GM12878 (cell line): ENCODE results near the gene SUPT4H1. TPM values are rescaled to one million over a fixed set of nuclear protein-coding genes. Genes with fewer than 3 reads are reported as not detected.

ENCODE experiments used
- ATAC-seq: fragments of 200-7000 bp; cut with Tn5 transposase; 3 replicates; pipeline ENCODE4 v1.9.1; 2020; ENCODE audit warnings: mild to moderate bottlenecking, moderate library complexity
- BruUV-seq: library from RNA; stranded (reverse); fragments of 400-500 nt; replicated peaks from 2 replicates; lab custom pipeline; 2021; lab: Mats Ljungman, UMichigan
- CTCF ChIA-PET: fragments of 300-600 bp; sonication (Branson Sonifier 250); formaldehyde crosslinking; extraction: SDS; loops from one replicate; lab custom pipeline; 2021; ENCODE audit warnings: inconsistent platforms; lab: Yijun Ruan, JAX
- POLR2A ChIA-PET: fragments of 350-600 bp; formaldehyde crosslinking; extraction: SDS; loops from one replicate; lab custom pipeline; 2021; ENCODE audit warnings: inconsistent platforms; lab: Charles Lee
- RAD21 ChIA-PET: fragments of 300-600 bp; sonication (Branson Sonifier 250); formaldehyde crosslinking; loops from one replicate; lab custom pipeline; 2023; ENCODE audit warnings: antibody characterized with exemption; ENCODE audit not compliant: unreplicated experiment; lab: Charles Lee
- SMC1A ChIA-PET: fragments of 300-600 bp; sonication (Branson Sonifier 250); formaldehyde crosslinking; loops from one replicate; lab custom pipeline; 2023; ENCODE audit not compliant: unreplicated experiment, uncharacterized antibody; lab: Charles Lee
- DNase-seq: peaks from one replicate; pipeline ENCODE4 v3.0.0-alpha.2; 2011; ENCODE audit warnings: low read depth, low spot score
- FAIRE-seq: peaks from 3 replicates; lab custom pipeline; 2011; peaks lifted over from hg19 to GRCh38; lab: Jason Lieb, UNC
- H2AFZ ChIP-seq: 2 replicates; pipeline ENCODE4 v1.6.0; 2011; ENCODE audit warnings: low read depth, low read length, control low read depth; ENCODE audit not compliant: control insufficient read depth
- H3K27ac ChIP-seq: 2 replicates; pipeline ENCODE4 v1.5.1; 2011; ENCODE audit warnings: control low read depth; ENCODE audit not compliant: control insufficient read depth, insufficient read depth
- H3K27me3 ChIP-seq, 2 experiments: replicated peaks in 1 of 2; 2 replicates each; pipeline versions ENCODE4 v1.6.0 to v1.6.1; 2011; ENCODE audit warnings: low read length in 1 of 2; ENCODE audit not compliant: control insufficient read depth in 2 of 2, insufficient read depth in 2 of 2
- H3K36me3 ChIP-seq, 2 experiments: 2 replicates each; pipeline ENCODE4 v1.5.1; 2011; ENCODE audit warnings: low read length in 1 of 2; ENCODE audit not compliant: control insufficient read depth in 2 of 2, insufficient read depth in 2 of 2
- H3K4me1 ChIP-seq: 2 replicates; pipeline ENCODE4 v1.6.1; 2011; ENCODE audit warnings: mild to moderate bottlenecking, low read length, moderate library complexity, mixed read lengths; ENCODE audit not compliant: control insufficient read depth, insufficient read depth
- H3K4me2 ChIP-seq: 2 replicates; pipeline ENCODE4 v1.6.0; 2011; ENCODE audit warnings: control low read depth; ENCODE audit not compliant: control insufficient read depth, insufficient read depth
- H3K4me3 ChIP-seq: fragments of 200-600 bp; sonication (generic); 2 replicates; pipeline ENCODE4 v1.5.1; 2016
- H3K79me2 ChIP-seq: 2 replicates; pipeline ENCODE4 v1.6.0; 2011; ENCODE audit warnings: low read length; ENCODE audit not compliant: control insufficient read depth, insufficient read depth
- H3K9ac ChIP-seq: 2 replicates; pipeline ENCODE4 v1.8.0; 2011; ENCODE audit warnings: low read length, control low read depth, mixed read lengths; ENCODE audit not compliant: control insufficient read depth, insufficient read depth
- H3K9me3 ChIP-seq: replicated peaks from 3 replicates; pipeline ENCODE4 v1.5.1; 2011; ENCODE audit warnings: mild to moderate bottlenecking, low read length; ENCODE audit not compliant: control insufficient read depth, insufficient read depth
- H4K20me1 ChIP-seq: 2 replicates; pipeline ENCODE4 v1.6.0; 2011; ENCODE audit not compliant: control insufficient read depth, insufficient read depth
- BACH1 ChIP-seq: fragments of 450-650 bp; IDR thresholded peaks from 2 replicates; pipeline ENCODE4 v1.6.1; 2017; ENCODE audit warnings: mild to moderate bottlenecking, borderline replicate concordance
- CHD4 ChIP-seq: fragments of 200-600 bp; sonication (generic); IDR thresholded peaks from 2 replicates; pipeline ENCODE4 v1.6.1; 2016; ENCODE audit warnings: mild to moderate bottlenecking
- ESRRA ChIP-seq: IDR thresholded peaks from 2 replicates; pipeline ENCODE4 v1.6.1; 2012; ENCODE audit warnings: mild to moderate bottlenecking, low read length, improper control_type of control experiment
- KAT2A ChIP-seq: conservative IDR thresholded peaks from 2 replicates; pipeline ENCODE4 v1.6.1; 2011; ENCODE audit warnings: low read depth, low read length; ENCODE audit not compliant: control insufficient read depth
- PAX5 ChIP-seq: IDR thresholded peaks from 2 replicates; pipeline ENCODE4 v1.6.1; 2011; ENCODE audit warnings: low read depth, low read length, borderline replicate concordance
- RAD21 ChIP-seq: IDR thresholded peaks from 2 replicates; pipeline ENCODE4 v1.6.1; 2011; ENCODE audit warnings: mild to moderate bottlenecking, low read depth, low read length, moderate library complexity; ENCODE audit not compliant: insufficient read depth
- WGBS: methylation state at CpG from one replicate; pipeline ENCODE4 v1.1.6; 2016; ENCODE audit warnings: low lambda C conversion rate; ENCODE audit not compliant: insufficient replicate concordance, insufficient coverage; ENCODE audit errors: missing lambda C conversion rate; 5-methylcytosine and 5-hydroxymethylcytosine counted together
- in situ Hi-C: fragments of 300-500 bp; cut with MboI; formaldehyde crosslinking; loops from 9 replicates; pipeline ENCODE4 v1.14.3; 2018; ENCODE audit warnings: mixed read lengths
- intact Hi-C: fragments of 100-400 bp; cut with micrococcal nuclease; formaldehyde crosslinking; loops from one replicate; pipeline ENCODE4 v1.14.2; 2022; ENCODE audit not compliant: unreplicated experiment
- polyA plus RNA-seq, 11 experiments: library from polyadenylated mRNA; depleted of rRNA in 4 of 11; unstranded in 6 of 11; stranded (reverse) in 5 of 11; fragments of >200 nt; fragmentation: Nextera tagmentation in 4 of 11; fragmentation: Illumina TruSeq in 1 of 11; extraction: Ambion mirVana in 4 of 11; extraction: Trizol in 1 of 11; gene quantifications; 1 replicate in 1 of 11; 2 replicates in 10 of 11; pipeline versions ENCODE4 v1.2.1 to v1.2.3, GENCODE V29; 2011 to 2016; ENCODE audit warnings: inconsistent platforms in 2 of 11, missing spikeins in 2 of 11, low read depth in 1 of 11
- total RNA-seq, 4 experiments: library from RNA; depleted of rRNA in 3 of 4; stranded (reverse); fragments of >200 nt in 3 of 4; fragmentation: Illumina TruSeq in 1 of 4; extraction: Trizol in 1 of 4; gene quantifications; 2 replicates each; pipeline versions ENCODE4 v1.2.1 to v1.2.3, GENCODE V29; 2013 to 2021
- TF ChIP-seq, protein P1 (sequence below): IDR thresholded peaks from 2 replicates; pipeline ENCODE4 v1.6.1; 2012; ENCODE audit warnings: low read depth, low read length, improper control_type of control experiment
- TF ChIP-seq, protein P2 (sequence below): fragments of 450-650 bp; formaldehyde crosslinking; IDR thresholded peaks from 2 replicates; pipeline ENCODE4 v1.4.0; 2020; ENCODE audit warnings: mild to moderate bottlenecking, moderate library complexity

Gene SUPT4H1
- total and polyA plus RNA-seq, 10 of the 15 experiments (the other 5 are each of a cell fraction or from before 2014, with no cell fraction given): 83.8 to 293 (median 128) TPM

DNA sequence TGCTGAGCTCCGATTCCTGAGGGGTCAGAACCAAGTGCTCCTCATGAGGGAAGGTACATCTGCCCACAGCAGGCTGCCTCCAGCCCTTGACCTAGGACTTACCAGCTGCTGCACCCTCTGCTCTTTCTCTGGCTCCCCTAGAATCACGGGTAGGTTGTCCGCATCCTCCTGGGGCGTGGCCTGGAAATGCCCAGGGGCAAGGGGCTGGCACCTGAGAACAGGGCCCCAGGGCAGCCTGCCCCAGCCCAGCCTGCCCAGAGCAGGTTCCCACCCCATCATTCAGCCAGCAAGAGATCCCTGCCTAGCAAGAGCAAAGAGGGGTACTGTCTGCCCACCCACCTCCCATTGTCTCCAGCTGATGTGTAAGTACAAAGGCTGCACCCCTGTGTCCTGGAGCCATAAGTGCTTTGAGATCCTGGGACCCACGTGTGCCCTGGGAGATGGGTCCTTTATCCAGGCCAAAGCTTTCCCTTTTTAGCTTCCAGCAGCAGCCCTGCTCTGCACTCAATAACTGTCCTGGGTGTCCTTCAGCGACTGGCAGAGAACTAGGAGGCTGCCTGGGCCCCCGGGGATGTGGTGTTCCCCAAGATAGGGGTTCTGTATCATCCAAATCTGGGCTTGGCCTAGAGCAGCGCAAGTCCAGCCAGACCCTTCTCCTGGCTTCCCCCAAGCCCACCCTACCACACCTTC is 28.5 kb downstream of the SUPT4H1 start:
- WGBS: 61% methylated on average over 8 of the region's 8 CpGs
- FAIRE-seq: no peak
- H3K36me3 ChIP-seq: peaks cover 0 to 2% of the 10 kb centered on the region in 2 experiments; a peak in 1 of 4 replicates
- H3K4me2 ChIP-seq: no peak overlapping the region
- no peak overlapping the region for H3K9ac ChIP-seq
- BruUV-seq: no TSS peak
- no peak overlapping the region for H2AFZ ChIP-seq
- H4K20me1 ChIP-seq: no peaks in the 10 kb centered on the region
- H3K27me3 ChIP-seq: no peaks in the 10 kb centered on the region; a peak in 1 of 4 replicates
- no peak overlapping the region for H3K27ac ChIP-seq
- no peak overlapping the region for H3K4me3 ChIP-seq
- POLR2A ChIA-PET: interaction anchor here (0.8 to 8.4 kb wide), 5 partner anchors 16 to 679 kb away, joined by 3 to 77 read pairs (median 9); partner anchors contain the start of gene RNF43
- SMC1A ChIA-PET: interaction anchor here (0.7 to 12.9 kb wide), 4 partner anchors 11 to 104 kb away, joined by 3 to 249 read pairs (median 3); no protein-coding TSS in a partner anchor
- in situ Hi-C loops: no loop called here
- peaks cover 7% of the 10 kb centered on the region for H3K79me2 ChIP-seq
- TF ChIP-seq, protein P1, sequence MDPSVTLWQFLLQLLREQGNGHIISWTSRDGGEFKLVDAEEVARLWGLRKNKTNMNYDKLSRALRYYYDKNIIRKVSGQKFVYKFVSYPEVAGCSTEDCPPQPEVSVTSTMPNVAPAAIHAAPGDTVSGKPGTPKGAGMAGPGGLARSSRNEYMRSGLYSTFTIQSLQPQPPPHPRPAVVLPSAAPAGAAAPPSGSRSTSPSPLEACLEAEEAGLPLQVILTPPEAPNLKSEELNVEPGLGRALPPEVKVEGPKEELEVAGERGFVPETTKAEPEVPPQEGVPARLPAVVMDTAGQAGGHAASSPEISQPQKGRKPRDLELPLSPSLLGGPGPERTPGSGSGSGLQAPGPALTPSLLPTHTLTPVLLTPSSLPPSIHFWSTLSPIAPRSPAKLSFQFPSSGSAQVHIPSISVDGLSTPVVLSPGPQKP: no peak
- TF ChIP-seq KAT2A (no peak), RAD21 (no peak), ESRRA (no peak), PAX5 (no peak), BACH1 (no peak), CHD4 (no peak)
- TF ChIP-seq, protein P2, sequence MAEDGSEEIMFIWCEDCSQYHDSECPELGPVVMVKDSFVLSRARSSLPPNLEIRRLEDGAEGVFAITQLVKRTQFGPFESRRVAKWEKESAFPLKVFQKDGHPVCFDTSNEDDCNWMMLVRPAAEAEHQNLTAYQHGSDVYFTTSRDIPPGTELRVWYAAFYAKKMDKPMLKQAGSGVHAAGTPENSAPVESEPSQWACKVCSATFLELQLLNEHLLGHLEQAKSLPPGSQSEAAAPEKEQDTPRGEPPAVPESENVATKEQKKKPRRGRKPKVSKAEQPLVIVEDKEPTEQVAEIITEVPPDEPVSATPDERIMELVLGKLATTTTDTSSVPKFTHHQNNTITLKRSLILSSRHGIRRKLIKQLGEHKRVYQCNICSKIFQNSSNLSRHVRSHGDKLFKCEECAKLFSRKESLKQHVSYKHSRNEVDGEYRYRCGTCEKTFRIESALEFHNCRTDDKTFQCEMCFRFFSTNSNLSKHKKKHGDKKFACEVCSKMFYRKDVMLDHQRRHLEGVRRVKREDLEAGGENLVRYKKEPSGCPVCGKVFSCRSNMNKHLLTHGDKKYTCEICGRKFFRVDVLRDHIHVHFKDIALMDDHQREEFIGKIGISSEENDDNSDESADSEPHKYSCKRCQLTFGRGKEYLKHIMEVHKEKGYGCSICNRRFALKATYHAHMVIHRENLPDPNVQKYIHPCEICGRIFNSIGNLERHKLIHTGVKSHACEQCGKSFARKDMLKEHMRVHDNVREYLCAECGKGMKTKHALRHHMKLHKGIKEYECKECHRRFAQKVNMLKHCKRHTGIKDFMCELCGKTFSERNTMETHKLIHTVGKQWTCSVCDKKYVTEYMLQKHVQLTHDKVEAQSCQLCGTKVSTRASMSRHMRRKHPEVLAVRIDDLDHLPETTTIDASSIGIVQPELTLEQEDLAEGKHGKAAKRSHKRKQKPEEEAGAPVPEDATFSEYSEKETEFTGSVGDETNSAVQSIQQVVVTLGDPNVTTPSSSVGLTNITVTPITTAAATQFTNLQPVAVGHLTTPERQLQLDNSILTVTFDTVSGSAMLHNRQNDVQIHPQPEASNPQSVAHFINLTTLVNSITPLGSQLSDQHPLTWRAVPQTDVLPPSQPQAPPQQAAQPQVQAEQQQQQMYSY (CRISPR knock-in tag): no peak
- no peak for ATAC-seq
- no peaks in the 10 kb centered on the region for H3K9me3 ChIP-seq
- CTCF ChIA-PET: interaction anchor here (0.6 to 2.7 kb wide), 3 partner anchors 21 to 105 kb away, joined by 3 to 15 read pairs (median 7); no protein-coding TSS in a partner anchor
- no peak for DNase-seq
- H3K4me1 ChIP-seq: peaks cover 15% of the 10 kb centered on the region
- RAD21 ChIA-PET: interaction anchor here (1.0 to 10.9 kb wide), 2 partner anchors 19 to 94 kb away, joined by 3 to 227 read pairs; partner anchors contain the start of gene RNF43
- intact Hi-C loops: no loop called here
